AG20443 (cell line): Measurements from ENCODE around the gene CMC2.

Experiments
- DNase-seq: peaks from one replicate; pipeline ENCODE4 v3.0.0; 2012; ENCODE audit warnings: low spot score, mixed read lengths

CMC2 gene

DNA sequence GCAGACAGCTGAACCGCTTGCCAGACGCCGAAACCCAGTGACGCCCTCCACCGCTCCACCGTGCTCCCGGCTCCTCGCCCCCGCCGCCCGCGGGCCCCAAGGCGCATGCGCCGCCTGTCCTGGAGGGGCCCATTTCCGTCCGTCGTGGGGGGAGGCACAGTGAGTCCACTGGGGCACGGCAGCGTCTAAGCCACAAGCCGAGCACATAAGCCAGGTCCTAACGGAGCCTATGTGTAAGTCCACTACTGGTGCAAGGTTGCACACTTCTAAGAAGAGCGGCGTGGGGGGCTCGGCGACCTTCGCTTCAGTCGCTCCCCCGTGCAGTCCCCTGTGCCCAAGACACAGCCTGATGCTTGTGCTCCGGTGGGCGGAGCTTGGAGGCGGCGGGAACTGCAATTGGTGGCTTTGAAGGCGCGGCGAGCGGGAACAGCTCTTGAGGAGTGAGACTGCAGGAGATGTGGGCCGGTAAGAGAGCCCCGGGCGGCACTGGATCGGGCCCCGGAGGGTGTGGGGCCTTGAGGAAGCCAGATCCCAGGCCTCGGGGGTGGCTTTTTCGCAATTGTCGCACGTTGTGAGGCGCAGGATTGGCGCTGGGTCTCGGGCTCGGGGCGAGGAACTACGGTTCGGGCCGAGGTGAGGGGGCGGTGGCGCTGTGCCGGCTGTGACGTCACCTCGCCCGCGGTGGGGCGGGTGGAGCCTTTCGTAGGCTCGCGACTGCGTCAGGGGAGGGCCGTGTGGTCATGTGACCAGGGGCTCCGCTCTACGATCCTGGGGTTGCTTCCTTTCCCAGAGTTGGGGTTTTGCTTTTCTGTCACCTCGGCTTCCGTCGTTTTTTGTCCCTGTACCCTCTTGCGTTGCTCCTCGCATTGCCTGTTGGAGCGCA is at the start of gene CMC2, which contains the start of gene CENPN:
Gene CMC2 (minus strand): TSS at position 73 of the 883 bp plus-strand sequence. CDS start 9,491 bp downstream, outside the sequence.
Gene CENPN (plus strand): TSS at position 402 of the 883 bp plus-strand sequence. CDS start 4,726 bp downstream, outside the sequence.
- DNase-seq = peak; percentile 96

DNA sequence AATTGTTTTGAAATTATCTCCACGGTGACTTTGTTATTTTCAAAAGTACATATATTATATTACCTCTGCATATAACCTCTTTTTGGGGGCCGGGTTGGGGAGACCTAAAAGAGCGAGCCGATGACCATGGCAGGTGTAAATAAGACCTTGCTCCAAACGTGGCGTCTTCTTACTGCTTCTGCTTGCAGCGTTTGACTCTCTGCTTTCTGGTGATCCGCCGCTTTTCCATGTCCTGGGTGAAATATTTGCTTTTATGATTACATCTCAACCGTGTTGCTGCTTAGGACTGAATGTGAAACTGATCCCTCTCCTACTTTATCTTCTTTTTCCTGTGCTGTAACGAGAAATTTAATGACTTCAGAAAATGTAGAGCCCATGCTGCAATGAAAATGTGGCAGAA is 47.1 kb upstream of the CMC2 start:
- DNase-seq = no peak

DNA sequence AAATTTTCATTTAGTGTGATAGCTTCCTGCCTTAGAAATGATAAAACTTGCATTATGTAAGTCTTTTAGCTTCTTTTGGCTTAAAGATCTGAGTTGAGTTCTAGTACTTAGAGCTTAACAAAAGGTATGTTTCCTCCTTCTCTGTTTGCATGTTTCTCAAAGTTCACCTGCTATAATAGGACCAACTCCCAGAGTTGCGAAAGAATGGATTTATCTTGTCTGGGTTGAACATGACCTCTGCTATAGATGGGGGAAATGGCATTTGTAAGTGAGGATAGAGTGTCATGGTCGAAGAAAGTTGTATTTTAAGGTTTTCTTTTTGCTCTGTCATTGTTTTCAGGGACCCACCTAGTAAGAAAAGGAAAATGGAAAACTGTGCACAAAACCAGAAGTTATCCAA is 36.1 kb upstream of the CMC2 start:
- no peak for DNase-seq

DNA sequence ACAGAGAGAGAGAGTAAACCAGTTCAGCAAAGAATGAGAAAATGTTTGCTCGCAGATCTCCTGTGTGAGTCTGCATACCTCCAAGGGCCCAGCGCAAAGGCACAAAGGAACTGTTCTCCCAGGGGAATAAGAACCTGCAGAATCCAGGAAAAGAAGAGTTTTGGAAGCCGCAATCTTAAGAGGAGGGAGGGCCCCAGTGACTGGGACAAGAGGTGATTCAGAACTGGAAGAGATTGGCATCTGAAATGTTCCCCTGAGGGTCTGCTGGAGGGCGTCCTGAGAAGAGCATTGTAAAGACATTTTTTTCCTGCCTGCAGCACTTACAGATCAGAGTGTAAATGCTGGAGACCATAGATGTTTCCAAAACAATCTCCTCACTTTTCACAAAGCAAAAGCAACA is 35.0 kb upstream of the CMC2 start:
- DNase-seq = no peak

DNA sequence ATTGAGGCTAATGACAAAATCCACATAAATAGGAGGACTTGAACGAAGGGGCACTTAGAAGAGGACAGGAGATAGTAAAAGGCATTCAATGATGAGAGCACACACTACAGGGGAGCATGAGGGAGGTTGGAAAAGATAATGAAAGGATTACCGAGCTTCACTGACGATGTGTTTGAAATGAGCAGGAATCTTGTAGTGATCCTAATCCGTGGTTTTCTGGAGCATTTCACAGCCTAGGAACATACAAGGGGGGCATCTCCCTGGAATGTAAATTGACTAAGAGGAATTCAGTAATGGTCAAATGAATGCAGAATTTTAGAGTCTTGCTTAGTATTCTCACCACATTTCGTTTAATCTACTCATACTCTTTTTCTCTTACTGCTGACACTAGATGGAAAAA is 34.2 kb upstream of the CMC2 start:
- no peak for DNase-seq

DNA sequence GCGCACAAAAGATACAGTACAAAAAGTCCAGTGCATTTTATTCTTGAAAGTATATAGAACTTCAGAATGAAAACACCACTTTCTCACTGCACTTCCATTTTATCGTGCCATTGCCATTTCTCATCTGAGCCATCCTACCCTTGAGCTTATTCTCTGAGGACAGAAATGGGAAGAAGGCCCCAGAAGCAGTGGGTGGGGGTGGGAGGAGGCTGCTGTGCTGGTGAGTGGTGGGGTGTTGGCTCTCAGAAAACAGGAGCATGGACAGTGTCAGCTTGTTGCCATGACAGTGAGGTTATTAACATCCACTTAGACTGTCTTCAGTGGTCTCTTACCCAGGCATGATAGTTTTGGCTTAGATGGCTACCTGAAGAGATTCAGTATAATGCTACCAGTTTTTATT is 33.4 kb upstream of the CMC2 start:
- DNase-seq = no peak

DNA sequence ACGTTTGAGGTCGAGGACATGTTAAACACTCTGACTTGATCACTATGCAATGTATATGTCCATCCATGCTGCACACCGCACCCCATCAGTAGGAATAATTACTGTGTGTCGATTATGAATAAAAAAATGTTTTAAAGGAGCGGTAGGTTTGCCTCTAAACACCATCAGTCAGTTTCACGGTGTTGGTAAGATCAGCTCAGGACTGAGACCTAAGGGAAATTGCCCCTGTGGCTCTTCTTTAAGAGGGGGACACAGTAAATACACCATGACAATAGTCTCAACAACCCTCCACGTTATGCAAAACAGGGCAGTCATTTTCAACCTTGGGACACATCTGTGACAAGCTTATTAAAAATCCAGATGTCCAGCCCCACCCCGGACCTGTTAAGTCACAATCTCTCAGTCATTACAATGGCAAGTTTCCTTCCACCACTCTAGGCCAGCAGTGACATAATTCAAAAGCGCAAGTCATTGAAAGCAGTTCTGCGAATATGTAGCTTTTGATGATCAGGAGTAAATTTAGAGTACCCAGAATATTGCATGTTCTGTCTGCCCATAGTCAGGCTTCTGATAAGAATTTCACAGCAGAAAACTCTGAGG is 30.2 kb upstream of the CMC2 start:
- peak; percentile 27 for DNase-seq

DNA sequence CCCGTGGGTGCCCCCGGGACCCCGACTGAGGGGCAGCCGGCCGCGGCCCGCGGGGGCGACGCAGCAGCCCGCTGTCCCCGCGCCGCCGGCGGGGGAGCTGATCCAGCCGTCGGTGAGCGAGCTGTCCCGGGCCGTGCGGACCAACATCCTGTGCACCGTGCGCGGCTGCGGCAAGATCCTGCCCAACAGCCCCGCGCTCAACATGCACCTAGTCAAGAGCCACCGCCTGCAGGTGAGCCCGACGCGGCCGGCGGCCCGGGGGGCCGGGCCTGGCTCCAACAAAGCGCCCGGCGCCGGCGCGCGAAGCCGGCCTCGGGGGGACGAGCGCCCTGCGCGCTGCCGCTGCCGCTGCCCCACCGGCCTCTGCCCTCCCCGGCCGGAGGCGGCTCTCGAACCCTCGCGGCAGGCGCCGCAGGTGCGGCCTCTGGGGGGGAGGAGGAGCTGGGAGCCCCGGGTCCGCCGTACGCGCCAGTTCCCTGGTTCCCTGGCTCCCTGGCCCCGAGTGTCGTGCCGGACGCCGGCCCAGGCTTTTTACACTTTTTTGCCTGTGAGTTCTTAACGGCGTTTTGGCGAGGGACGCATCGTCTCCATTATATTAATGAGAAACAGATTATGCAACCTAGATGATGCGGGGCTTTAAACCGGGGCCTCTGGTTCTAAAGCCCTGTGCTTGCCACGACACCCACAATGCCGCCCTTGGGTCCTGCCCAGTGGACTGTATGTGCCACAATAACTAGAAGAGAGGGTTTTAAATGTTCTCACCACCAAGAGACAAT is 29.5 kb upstream of the CMC2 start:
- peak; percentile 70 for DNase-seq

DNA sequence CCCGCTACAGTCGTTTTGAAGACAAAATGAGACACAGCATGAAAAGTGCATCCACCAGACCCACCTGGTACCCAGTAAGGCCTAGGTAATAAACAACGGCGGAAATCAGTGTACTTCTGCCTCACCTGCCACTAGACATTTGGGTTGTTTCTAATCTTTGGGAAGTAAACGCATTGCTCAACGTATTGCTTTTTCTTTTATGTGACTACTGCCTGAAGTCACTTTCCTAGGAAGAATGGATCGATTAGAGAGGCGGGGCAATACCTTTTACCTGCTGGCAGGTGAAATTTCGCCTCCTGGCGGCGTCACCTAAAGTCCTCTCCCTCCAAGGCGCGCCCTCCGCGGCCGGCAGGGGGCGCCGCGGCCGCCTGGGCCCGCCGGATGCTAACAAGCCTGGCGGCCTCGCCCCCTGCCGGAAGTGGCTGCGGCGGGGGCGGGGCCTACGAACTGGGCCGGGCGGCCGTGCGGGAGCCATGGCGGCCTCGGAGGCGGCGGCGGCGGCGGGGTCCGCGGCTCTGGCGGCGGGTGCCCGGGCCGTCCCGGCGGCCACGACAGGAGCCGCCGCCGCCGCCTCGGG is 28.8 kb upstream of the CMC2 start, which contains the start of gene ATMIN:
Gene ATMIN (plus strand): TSS at position 445 of the 577 bp plus-strand sequence. CDS start 29 bp downstream, at position 474.
- peak; percentile 99 for DNase-seq

DNA sequence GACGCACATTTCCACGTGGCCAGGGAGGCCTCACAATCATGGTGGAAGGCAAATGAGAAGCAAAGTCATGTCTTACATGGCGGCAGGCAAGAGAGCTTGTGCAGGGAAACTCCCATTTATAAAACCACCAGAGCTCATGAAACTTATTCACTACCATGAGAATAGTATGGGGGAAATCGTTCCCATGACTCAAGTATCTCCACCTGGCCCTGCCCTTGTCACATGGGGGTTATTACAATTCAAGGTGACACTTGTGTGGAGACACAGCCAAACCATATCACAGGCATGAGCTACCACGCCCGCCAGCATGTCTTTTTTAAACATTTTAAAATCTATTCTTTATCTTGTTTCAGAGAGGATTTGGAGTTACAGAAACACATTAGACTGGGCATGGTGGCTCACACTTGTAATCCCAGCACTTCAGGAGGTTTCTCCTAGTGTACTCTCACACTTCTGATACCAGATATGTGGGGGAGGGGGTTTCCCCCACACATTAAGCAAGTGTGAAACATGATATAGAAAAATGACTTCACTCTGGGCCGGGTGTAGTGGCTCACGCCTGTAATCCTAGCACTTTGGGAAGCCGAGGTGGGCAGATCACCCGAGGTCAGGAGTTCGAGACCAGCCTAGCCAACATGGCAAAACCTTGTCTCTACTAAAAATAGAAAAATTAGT is 23.4 kb upstream of the CMC2 start:
- DNase-seq = no peak

DNA sequence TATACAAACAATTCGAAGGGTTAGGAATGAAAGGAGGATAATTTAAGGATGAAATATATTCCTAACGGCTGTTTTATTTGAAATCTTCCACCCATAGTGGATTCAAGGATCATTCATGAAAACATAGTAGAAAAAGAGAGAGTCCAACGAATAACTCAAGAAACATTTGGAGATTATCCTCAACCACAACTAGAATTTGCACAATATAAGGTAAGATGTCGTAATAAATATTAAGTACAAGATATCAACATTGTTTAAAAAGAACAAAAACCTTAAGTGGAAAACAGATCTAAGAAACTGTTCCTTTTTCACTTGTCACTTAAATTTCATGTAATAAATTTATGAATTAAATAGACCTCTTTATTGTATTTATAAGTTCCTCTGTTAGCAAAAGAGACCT is 19.7 kb upstream of the CMC2 start:
- DNase-seq = no peak

DNA sequence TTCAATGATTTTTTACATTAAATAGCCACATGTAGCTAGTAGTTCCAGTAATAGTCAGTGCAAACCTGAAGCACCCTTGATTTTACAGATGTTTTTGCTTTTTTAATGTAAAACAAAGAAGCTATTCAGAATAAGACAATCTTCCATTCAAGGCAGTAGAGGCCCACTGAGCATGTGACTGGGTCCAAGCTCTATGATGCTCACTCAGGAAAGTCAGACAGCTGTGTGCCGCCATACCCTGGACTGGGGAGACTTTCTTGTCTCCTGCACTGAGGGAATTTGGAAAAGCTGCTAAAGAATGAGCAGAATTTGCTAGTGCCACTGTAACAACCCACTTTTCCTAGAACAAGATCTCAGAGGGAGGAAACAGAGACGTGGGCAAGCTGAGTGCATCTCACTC is 11.8 kb upstream of the CMC2 start:
- no peak for DNase-seq

DNA sequence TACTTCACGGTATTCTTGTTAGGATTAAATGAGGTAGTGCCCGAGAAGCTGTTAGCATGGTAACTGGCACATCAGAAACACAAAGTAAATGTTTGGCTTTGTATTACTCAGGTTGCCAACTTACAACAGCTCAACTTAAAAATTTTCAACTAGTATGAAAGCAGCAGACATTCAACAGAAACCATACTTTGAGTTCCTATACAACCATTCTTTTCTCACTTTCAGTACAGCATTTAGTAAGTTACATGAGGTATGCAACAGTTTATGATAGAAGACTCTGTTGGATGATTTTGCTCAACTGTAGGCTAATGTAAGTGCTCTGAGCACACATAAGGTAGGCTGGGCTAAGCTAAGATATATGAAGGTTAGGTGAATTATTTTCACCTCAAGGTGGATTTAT is 8.0 kb upstream of the CMC2 start:
- no peak for DNase-seq

DNA sequence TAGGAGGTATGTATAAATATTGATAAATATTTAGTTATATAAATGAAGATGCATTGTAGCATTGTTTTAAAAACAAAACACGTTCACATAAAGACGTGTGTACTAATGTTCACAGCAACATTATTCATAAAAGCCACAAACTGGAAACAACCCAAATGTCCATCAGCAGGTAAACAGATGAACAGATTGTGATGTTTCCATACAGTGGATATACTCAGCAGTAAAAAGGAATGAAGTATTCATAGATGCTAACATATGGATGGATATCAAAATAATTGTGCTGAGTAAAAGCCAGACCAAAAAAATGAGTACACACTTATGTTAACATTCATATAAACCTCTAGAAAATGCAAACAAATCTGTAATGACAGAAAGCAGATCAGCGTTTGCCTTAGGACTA is 6.3 kb upstream of the CMC2 start:
- no peak for DNase-seq

DNA sequence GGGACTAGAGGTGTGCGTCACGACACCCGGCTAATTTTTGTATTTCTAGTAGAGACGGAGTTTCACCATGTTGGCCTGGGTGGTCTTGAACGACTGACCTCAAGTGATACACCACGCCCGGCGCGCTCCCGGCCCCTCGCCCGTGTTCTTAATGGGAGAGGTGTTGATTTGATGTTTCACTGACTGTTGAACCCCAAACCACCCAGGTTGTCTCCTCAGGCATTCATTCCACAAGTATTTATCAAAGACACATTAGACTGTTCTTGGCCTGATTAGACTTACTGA is 1.8 kb upstream of the CMC2 start:
- DNase-seq = no peak

DNA sequence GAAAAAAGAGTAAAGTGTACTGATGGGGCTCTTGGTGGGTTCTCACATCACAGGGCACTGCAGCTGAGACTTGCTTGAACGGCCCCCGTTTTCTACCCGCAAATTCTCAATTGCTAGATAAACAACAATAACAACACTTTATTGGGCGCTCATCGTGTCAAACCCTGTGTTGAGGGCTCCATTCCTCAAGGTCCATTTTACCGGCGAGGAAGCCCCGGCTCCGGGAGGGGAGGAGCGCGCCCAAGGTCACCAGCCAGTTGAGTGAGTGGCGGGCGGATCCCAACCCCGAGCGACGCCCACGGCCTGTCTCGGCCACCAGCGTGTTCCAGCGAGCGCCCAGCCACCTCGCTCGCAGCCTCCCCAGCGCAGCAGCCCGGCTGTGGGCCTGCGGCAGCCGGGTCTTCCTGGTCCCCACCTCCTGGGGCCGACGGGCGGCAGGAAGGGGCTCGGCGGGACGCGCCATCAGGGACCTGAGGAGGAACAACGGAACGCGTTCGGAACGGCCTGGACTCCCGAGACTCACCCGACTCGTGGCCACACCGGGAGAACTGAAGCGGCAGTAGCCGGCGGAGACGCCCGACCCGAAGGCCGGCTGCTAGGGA is 373 bp downstream of the CMC2 start:
- peak; percentile 68 for DNase-seq

DNA sequence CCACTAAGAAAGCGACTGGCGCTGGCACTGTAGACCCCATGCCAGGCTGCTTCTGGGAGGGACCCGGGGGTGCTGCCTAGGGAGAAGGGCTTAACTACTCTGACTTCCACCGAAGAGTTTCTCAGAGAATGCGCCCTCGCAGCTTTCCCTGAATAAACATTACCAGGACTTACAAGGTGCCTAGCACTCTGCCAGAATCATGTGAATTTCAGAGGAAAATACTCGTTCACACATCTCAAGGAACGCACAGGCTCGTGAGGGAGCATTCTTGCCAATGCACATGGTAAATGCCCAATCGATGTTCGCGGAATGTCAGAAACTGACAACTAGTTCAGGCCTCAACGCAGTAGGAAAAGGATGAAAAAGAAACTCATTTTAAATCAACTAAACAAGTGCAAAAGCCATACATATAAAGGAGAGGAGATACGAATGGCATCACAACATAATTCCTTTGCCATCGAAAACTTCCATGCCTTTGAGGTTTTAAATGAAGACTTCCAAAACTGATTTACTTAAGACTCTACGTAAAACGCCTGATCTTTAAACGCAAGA is 999 bp downstream of the CMC2 start:
- DNase-seq = no peak

DNA sequence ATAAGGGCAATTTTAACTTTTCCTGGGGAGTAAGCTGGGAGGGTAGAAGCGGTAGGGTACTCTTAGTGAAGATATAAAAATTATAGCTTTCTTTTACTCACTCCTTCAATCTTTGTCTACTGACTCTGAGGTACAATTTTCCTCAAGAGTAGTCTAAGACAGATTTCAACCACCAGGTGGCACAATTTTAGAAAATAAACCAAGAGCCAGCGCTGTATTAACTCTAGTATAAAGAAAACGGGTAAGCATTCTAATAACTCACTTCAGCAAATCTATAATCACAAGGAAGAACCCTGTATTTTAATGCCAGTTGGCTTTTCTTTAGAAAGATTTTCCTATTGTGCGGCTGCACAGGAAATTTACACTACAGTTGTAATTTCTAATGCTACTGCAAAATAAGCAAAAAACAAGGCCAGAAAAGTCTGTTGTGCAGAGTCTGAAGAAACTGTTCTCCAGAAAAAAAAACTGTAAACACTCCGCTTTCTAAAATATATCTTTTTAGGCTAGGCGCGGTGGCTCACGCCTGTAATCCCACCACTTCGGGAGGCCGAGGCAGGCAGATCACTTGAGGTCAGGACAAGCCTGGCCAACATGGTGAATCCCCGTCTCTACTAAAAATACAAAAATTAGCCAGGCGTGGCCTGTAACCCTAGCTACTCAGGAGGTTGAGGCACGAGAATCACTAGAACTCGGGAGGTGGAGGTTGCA is 1.9 kb downstream of the CMC2 start:
- peak; percentile 18 for DNase-seq

DNA sequence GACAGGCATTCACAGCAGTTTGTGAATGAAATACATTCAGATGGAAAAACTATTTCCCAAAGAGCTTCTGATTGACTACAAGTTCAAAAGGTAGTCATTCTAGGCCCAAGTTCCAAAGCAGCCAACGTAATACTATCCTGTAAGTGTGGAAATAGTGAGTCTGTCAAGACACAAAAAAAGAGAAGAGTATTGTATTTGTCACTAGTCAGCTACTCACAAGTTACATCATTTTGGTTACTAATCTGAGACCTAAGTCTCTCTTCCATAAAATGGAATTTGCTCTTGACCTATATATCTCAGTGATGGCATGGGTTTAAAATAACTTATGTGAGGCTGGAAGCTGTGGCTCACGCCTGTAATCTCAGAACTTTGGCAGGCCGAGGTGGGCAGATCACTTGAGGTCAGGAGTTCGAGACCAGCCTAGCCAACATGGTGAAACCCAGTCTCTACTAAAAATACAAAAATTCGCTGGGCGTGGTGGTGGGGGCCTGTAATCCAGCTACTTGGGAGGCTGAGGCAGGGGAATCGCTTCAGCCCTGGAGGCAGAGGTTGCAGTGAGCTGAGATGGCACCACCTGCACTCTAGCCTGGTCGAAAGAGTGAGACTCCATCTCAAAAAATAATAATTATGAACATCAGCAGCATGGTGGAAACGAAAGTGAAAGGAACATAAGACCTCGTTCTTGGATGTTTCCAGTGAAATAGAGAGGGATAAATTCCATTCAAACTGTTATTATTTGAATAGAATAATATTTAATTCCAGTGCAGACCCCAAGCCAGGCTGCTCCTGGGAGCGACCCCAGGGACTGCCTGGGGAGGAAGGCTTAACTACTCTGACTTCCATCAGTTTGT is 2.9 kb downstream of the CMC2 start:
- no peak for DNase-seq

DNA sequence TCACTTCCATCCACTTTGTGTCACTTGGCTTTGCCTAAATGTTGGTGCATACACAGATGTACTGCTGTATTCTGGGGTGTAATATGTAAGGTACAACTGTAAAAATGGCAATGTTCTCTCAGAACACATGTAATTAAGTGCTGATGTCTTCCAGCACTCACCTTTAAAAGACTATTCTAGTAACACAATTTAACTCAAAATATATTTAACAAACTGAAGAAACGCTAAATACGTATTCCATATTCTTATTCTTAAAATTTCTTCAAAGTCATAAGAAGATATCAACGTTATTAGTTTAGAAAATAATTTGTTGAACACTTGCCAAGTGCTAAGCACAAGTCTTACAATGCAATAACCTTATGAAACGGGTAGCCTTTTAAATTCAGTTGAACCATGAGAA is 3.6 kb downstream of the CMC2 start:
- no peak for DNase-seq
